HepG2 (cell line): Measurements from ENCODE around the gene CDR2L. TPM values are rescaled to one million over a fixed set of nuclear protein-coding genes. Genes with fewer than 3 reads are reported as not detected.

Source experiments
- AGO2 ChIP-seq: fragments of 200-400 bp; formaldehyde crosslinking; optimal IDR thresholded peaks from 2 replicates; pipeline ENCODE3; 2017; ENCODE audit warnings: mild to moderate bottlenecking, low read depth, low read length, moderate library complexity
- ASH2L ChIP-seq: fragments of 300-600, 200-600 bp; sonication (generic); IDR thresholded peaks from 2 replicates; pipeline ENCODE4 v1.7.0; 2017; ENCODE audit warnings: low read depth, mild to moderate bottlenecking, moderate library complexity, mixed read lengths, low read length; ENCODE audit not compliant: insufficient read length
- CHCHD3 ChIP-seq: sonication (generic); formaldehyde crosslinking; IDR thresholded peaks from 2 replicates; pipeline ENCODE4 v1.8.0; 2022; ENCODE audit warnings: mild to moderate bottlenecking, missing genetic modification reagents, moderate library complexity
- EEA1 ChIP-seq: sonication (generic); formaldehyde crosslinking; IDR thresholded peaks from 2 replicates; pipeline ENCODE4 v1.5.1; 2020; ENCODE audit warnings: mild to moderate bottlenecking, missing genetic modification reagents, borderline replicate concordance
- ELF4 ChIP-seq: sonication (generic); formaldehyde crosslinking; IDR thresholded peaks from 2 replicates; pipeline ENCODE4 v1.5.0; 2020; ENCODE audit warnings: missing genetic modification reagents, mild to moderate bottlenecking, moderate library complexity, borderline replicate concordance
- ETV5 ChIP-seq: IDR thresholded peaks from 2 replicates; pipeline ENCODE4 v1.6.1; 2018; ENCODE audit warnings: missing biosample characterization, missing genetic modification reagents, inconsistent platforms, borderline replicate concordance
- HNRNPK ChIP-seq: fragments of 200-400 bp; formaldehyde crosslinking; IDR thresholded peaks from 2 replicates; pipeline ENCODE4 v1.6.1; 2018; ENCODE audit warnings: low read length, low read depth, moderate library complexity, mild to moderate bottlenecking; ENCODE audit not compliant: poor library complexity, severe bottlenecking
- KDM5A ChIP-seq: fragments of 200-600 bp; sonication (generic); IDR thresholded peaks from 2 replicates; pipeline ENCODE4 v1.7.0; 2018; ENCODE audit warnings: antibody characterized with exemption, mild to moderate bottlenecking, low read length, borderline replicate concordance
- KLF16 ChIP-seq, 2 experiments: sonication (generic) in 1 of 2; formaldehyde crosslinking in 1 of 2; IDR thresholded peaks; 2 replicates each; pipeline versions ENCODE4 v1.6.1 to v1.8.0; 2016 to 2023; ENCODE audit warnings: missing genetic modification reagents in 2 of 2, missing compliant biosample characterization in 1 of 2
- MEIS2 ChIP-seq: sonication (generic); formaldehyde crosslinking; IDR thresholded peaks from 2 replicates; pipeline ENCODE4 v1.9.0; 2021; ENCODE audit warnings: mild to moderate bottlenecking, missing genetic modification reagents
- MLX ChIP-seq: IDR thresholded peaks from 2 replicates; pipeline ENCODE4 v1.6.1; 2016
- NFE2L2 ChIP-seq: fragments of 150-350 bp; IDR thresholded peaks from 2 replicates; pipeline ENCODE4 v1.6.1; 2014; ENCODE audit warnings: low read length
- NKX3-1 ChIP-seq: sonication (generic); formaldehyde crosslinking; IDR thresholded peaks from 2 replicates; pipeline ENCODE4 v1.5.0; 2020; ENCODE audit warnings: missing genetic modification reagents
- NR2F1 ChIP-seq, 2 experiments: fragments of 450-650 bp in 1 of 2; formaldehyde crosslinking in 1 of 2; IDR thresholded peaks; 2 replicates each; pipeline versions ENCODE4 v1.5.0 to v1.6.1; 2016 to 2020; ENCODE audit warnings: mild to moderate bottlenecking in 1 of 2, missing compliant biosample characterization in 1 of 2, missing genetic modification reagents in 1 of 2, moderate library complexity in 1 of 2
- PAX8 ChIP-seq: sonication (generic); formaldehyde crosslinking; IDR thresholded peaks from 2 replicates; pipeline ENCODE4 v1.8.0; 2022; ENCODE audit warnings: mild to moderate bottlenecking, missing genetic modification reagents, borderline replicate concordance
- PHB2 ChIP-seq: fragments of 450-650 bp; IDR thresholded peaks from 2 replicates; pipeline ENCODE4 v1.6.1; 2018; ENCODE audit not compliant: partially characterized antibody
- RBFOX2 ChIP-seq: fragments of 200-400 bp; formaldehyde crosslinking; IDR thresholded peaks from 2 replicates; pipeline ENCODE4 v1.6.1; 2017; ENCODE audit warnings: low read depth, mild to moderate bottlenecking, low read length
- SOX5 ChIP-seq: IDR thresholded peaks from 2 replicates; pipeline ENCODE4 v1.6.1; 2016; ENCODE audit warnings: borderline replicate concordance
- STAG1 ChIP-seq: sonication (generic); formaldehyde crosslinking; IDR thresholded peaks from 2 replicates; pipeline ENCODE4 v1.4.0; 2020; ENCODE audit warnings: missing genetic modification reagents
- TAF15 ChIP-seq: fragments of 200-400 bp; formaldehyde crosslinking; IDR thresholded peaks from one replicate; pipeline ENCODE4 v1.6.1; 2018; ENCODE audit warnings: mild to moderate bottlenecking, low read depth, low read length; ENCODE audit not compliant: poor library complexity, severe bottlenecking
- TCF12 ChIP-seq, 2 experiments: fragments of 450-650 bp in 1 of 2; sonication (generic) in 1 of 2; formaldehyde crosslinking in 1 of 2; IDR thresholded peaks; 2 replicates each; pipeline versions ENCODE4 v1.6.1 to v1.8.0; 2017 to 2022; ENCODE audit warnings: antibody characterized with exemption in 1 of 2, mild to moderate bottlenecking in 1 of 2, missing genetic modification reagents in 1 of 2, moderate library complexity in 1 of 2
- TFAP4 ChIP-seq: sonication (generic); IDR thresholded peaks from 2 replicates; pipeline ENCODE4 v1.6.1; 2016; ENCODE audit warnings: low read depth, borderline replicate concordance
- ZFYVE20 ChIP-seq: sonication (generic); formaldehyde crosslinking; IDR thresholded peaks from 2 replicates; pipeline ENCODE4 v1.8.0; 2023; ENCODE audit warnings: low read depth, mild to moderate bottlenecking, moderate library complexity, missing genetic modification reagents, borderline replicate concordance
- ZNF136 ChIP-seq: sonication (generic); formaldehyde crosslinking; IDR thresholded peaks from 2 replicates; pipeline ENCODE4 v1.8.1; 2022; ENCODE audit warnings: low read depth, mild to moderate bottlenecking, moderate library complexity, missing genetic modification reagents
- ZNF224 ChIP-seq: sonication (generic); formaldehyde crosslinking; IDR thresholded peaks from 2 replicates; pipeline ENCODE4 v1.5.0; 2020; ENCODE audit warnings: mild to moderate bottlenecking, missing genetic modification reagents
- ZNF460 ChIP-seq: sonication (generic); formaldehyde crosslinking; IDR thresholded peaks from 2 replicates; pipeline ENCODE4 v1.5.1; 2020; ENCODE audit warnings: missing genetic modification reagents, mild to moderate bottlenecking, borderline replicate concordance
- ZNF552 ChIP-seq: sonication (generic); formaldehyde crosslinking; IDR thresholded peaks from 2 replicates; pipeline ENCODE4 v1.9.0; 2022; ENCODE audit warnings: missing genetic modification reagents, mild to moderate bottlenecking, borderline replicate concordance
- ZNF563 ChIP-seq: sonication (generic); formaldehyde crosslinking; IDR thresholded peaks from 2 replicates; pipeline ENCODE4 v1.8.0; 2022; ENCODE audit warnings: mild to moderate bottlenecking, moderate library complexity, missing genetic modification reagents
- ZNF616 ChIP-seq: sonication (generic); formaldehyde crosslinking; IDR thresholded peaks from 2 replicates; pipeline ENCODE4 v1.5.0; 2020; ENCODE audit warnings: low read depth, mild to moderate bottlenecking, missing genetic modification reagents
- ZNF629 ChIP-seq: sonication (generic); formaldehyde crosslinking; conservative IDR thresholded peaks from 2 replicates; pipeline ENCODE4 v1.5.0; 2020; ENCODE audit warnings: missing genetic modification reagents
- ZNF672 ChIP-seq: sonication (generic); formaldehyde crosslinking; IDR thresholded peaks from 2 replicates; pipeline ENCODE4 v1.8.1; 2022; ENCODE audit warnings: missing genetic modification reagents
- ZNF746 ChIP-seq: sonication (generic); formaldehyde crosslinking; IDR thresholded peaks from 2 replicates; pipeline ENCODE4 v1.8.0; 2022; ENCODE audit warnings: mild to moderate bottlenecking, missing genetic modification reagents
- polyA plus RNA-seq, 8 experiments: library from polyadenylated mRNA; depleted of rRNA in 3 of 8; stranded (reverse) in 7 of 8; unstranded in 1 of 8; fragments of >200 nt; fragmentation: Illumina TruSeq in 4 of 8; extraction: Trizol in 4 of 8; gene quantifications; 2 replicates each; pipeline versions ENCODE4 v1.2.1 to v1.2.3, GENCODE V29; 2011 to 2016; ENCODE audit warnings: low read depth in 4 of 8, missing spikeins in 1 of 8, mixed read lengths in 1 of 8; ENCODE audit not compliant: insufficient read depth in 1 of 8
- total RNA-seq, 5 experiments: library from RNA; depleted of rRNA; stranded (reverse); fragments of >200 nt; fragmentation: Illumina TruSeq; extraction: Trizol; gene quantifications; 2 replicates each; pipeline ENCODE4 v1.2.3, GENCODE V29; 2016; ENCODE audit warnings: low read depth in 1 of 5

CDR2L gene
- total and polyA plus RNA-seq, 2 of the 13 experiments (the other 11 are each of a cell fraction or from before 2014, with no cell fraction given) = 1.9 to 2.1 TPM

- TF ChIP-seq MLX (CRISPR knock-in tag) = no peak
- TF ChIP-seq AGO2 = no peak
- TF ChIP-seq SOX5 (CRISPR knock-in tag) = no peak; the same call in 1 of the 2 replicates
- no peak for TF ChIP-seq EEA1 (CRISPR knock-in tag)
- TF ChIP-seq TAF15 = peak; percentile 13
- no peak for TF ChIP-seq ZNF629
- TF ChIP-seq CHCHD3 (CRISPR knock-in tag) = peak; percentile 5; the same call in 1 of the 2 replicates
- TF ChIP-seq STAG1 = no peak
- TF ChIP-seq ZNF616 (CRISPR knock-in tag) = 0 out of 2 replicates have a peak, but pooled peaks have one; percentile 47
- no peak for TF ChIP-seq TCF12 (IDR thresholded peaks at IDR 0.05)
- no peak for TF ChIP-seq TCF12 (CRISPR knock-in tag; IDR thresholded peaks at IDR 0.05)
- 0 out of 4 replicates have a peak, but pooled peaks of 1 of the 2 experiments have one; percentile 9 for TF ChIP-seq KLF16 (CRISPR knock-in tag; IDR thresholded peaks at IDR 0.05)
- TF ChIP-seq KDM5A = no peak
- TF ChIP-seq ZNF746 (CRISPR knock-in tag) = no peak
- no peak for TF ChIP-seq ZNF136 (CRISPR knock-in tag)
- no peak for TF ChIP-seq ZNF552 (CRISPR knock-in tag)
- no peak for TF ChIP-seq ELF4 (CRISPR knock-in tag)
- TF ChIP-seq HNRNPK = no peak
- TF ChIP-seq PHB2 = no peak
- TF ChIP-seq ZNF460 (CRISPR knock-in tag) = no peak
- no peak for TF ChIP-seq NFE2L2
- no peak for TF ChIP-seq TFAP4
- peak; percentile 65; the same call in 1 of the 2 replicates for TF ChIP-seq ZNF563 (CRISPR knock-in tag)
- no peak for TF ChIP-seq ZNF224 (CRISPR knock-in tag)
- no peak for TF ChIP-seq ASH2L
- no peak for TF ChIP-seq PAX8 (CRISPR knock-in tag)
- 0 out of 2 replicates have a peak, but pooled peaks have one; percentile 30 for TF ChIP-seq RBFOX2
- TF ChIP-seq NKX3-1 (CRISPR knock-in tag) = no peak
- no peak for TF ChIP-seq NR2F1 (CRISPR knock-in tag; IDR thresholded peaks at IDR 0.05)
- no peak for TF ChIP-seq ETV5
- TF ChIP-seq ZNF672 = no peak
- no peak for TF ChIP-seq ZFYVE20 (CRISPR knock-in tag)
- TF ChIP-seq MEIS2 (CRISPR knock-in tag) = no peak
These were observed at the start of gene CDR2L (continued) for GRCh38 chr17:74987418-74987908.
